Measurements from ENCODE around the gene TEX2. TPM values are rescaled to one million over a fixed set of nuclear protein-coding genes. Genes with fewer than 3 reads are reported as not detected.

TEX2 gene
- total and polyA plus RNA-seq, 2 donors (not counting 1 experiment from before 2014, with no cell fraction given), result 4.0 to 7.6 TPM

DNA sequence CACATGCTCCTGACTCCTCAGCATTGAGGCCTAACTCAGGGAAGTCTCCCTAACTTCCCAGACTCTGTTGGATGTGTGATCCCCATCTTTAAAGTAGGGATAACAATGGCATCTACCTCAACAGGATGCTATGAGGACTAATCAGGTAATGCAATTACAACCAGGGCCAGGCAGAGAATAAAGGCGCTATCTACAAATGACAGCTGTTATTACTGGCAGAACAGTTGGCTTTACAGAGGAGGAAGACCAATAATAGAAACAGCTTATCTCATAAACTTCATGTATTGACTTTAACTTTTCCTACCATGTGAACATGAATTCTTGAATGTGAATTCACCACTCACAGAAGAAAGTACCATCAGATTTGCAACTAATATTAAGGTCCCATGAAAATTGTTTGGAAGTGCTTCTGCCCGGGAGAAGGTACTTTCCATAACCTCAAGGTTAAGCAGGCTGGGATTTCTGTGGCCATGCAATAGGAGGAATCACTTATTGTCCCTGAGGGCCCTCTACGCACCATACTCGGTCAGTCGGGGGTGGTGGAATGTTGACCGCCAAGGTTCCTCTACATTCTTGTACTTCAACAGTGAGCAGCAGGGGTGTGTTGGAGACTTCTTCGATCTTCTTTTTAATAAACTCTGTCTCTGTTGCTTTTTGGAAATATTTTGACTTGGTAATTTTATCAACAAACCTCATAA is 110.5 kb downstream of the TEX2 start:
- Histone ChIP-seq H3K9ac (ENCODE audit: low read length) (no peak overlapping the region), H3K27me3 (replicated peaks in 1 of 4; ENCODE audit: control extremely low read depth in 1 of 4, control insufficient read depth in 3 of 4, insufficient read depth in 4 of 4, low read length in 3 of 4) (no peaks in the 10 kb centered on the region), H2AFZ (ENCODE audit: insufficient read depth, low read depth, low read length, poor library complexity, severe bottlenecking) (no peak overlapping the region), H4K20me1 (ENCODE audit: control insufficient read depth, insufficient read depth, low read length, poor library complexity, severe bottlenecking) (no peaks in the 10 kb centered on the region), H3K9me3 (ENCODE audit: control extremely low read depth in 1 of 3, control insufficient read depth in 2 of 3, insufficient read depth in 1 of 3, low read length in 2 of 3) (no peaks in the 10 kb centered on the region), H3K4me3 (ENCODE audit: control extremely low read depth in 1 of 5, extremely low read depth in 1 of 5, insufficient read depth in 1 of 5, low read depth in 2 of 5, low read length in 4 of 5) (no peak overlapping the region), H3K4me2 (replicated peaks; ENCODE audit: low read depth, low read length, poor library complexity, severe bottlenecking) (no peak overlapping the region), H3K36me3 (replicated peaks in 1 of 2; ENCODE audit: control extremely low read depth in 1 of 2, control insufficient read depth in 1 of 2, extremely low read depth in 1 of 2, insufficient read depth in 2 of 2, low read length in 1 of 2) (peaks cover 1 to 3% of the 10 kb centered on the region in 2 experiments), H3K4me1 (ENCODE audit: control insufficient read depth in 2 of 2, insufficient read depth in 2 of 2, low read length in 2 of 2) (no peaks in the 10 kb centered on the region), H3K79me2 (ENCODE audit: control insufficient read depth, insufficient read depth, low read length) (no peaks in the 10 kb centered on the region), H3K27ac (ENCODE audit: low read length in 2 of 2) (no peak overlapping the region)
- Mint-ChIP-seq H3K9me3 (ENCODE audit: insufficient read depth) (no peaks in the 10 kb centered on the region), H3K4me1 (no peaks in the 10 kb centered on the region), H3K27me3 (no peaks in the 10 kb centered on the region), H3K4me3 (no peak overlapping the region), H3K27ac (no peak overlapping the region)
- POLR2A ChIA-PET, result no interaction called here
- no peak for ATAC-seq (ENCODE audit: low read depth)
- WGBS (ENCODE audit: insufficient coverage), result 100% methylated on average over 2 of the region's 7 CpGs
- no peak for TF ChIP-seq EZH2 (IDR thresholded peaks at IDR 0.05; ENCODE audit: borderline replicate concordance, insufficient read depth, low read depth, low read length, poor library complexity, severe bottlenecking)
- no peak for TF ChIP-seq CTCF (IDR thresholded peaks at IDR 0.05)
- DNase-seq, result no peak
- CTCF ChIA-PET, result interaction anchor here (1.3 kb wide), 1 partner anchor 19 kb away, joined by 3 read pairs; no protein-coding TSS in a partner anchor
- intact Hi-C loops (cut with micrococcal nuclease), result no loop called here

- Histone ChIP-seq H3K4me2 (replicated peaks; ENCODE audit: low read depth, low read length, poor library complexity, severe bottlenecking) (no peak overlapping the region), H3K4me3 (ENCODE audit: control extremely low read depth in 1 of 5, extremely low read depth in 1 of 5, insufficient read depth in 1 of 5, low read depth in 2 of 5, low read length in 4 of 5) (no peak overlapping the region), H2AFZ (ENCODE audit: insufficient read depth, low read depth, low read length, poor library complexity, severe bottlenecking) (no peak overlapping the region), H3K27me3 (replicated peaks in 1 of 4; ENCODE audit: control extremely low read depth in 1 of 4, control insufficient read depth in 3 of 4, insufficient read depth in 4 of 4, low read length in 3 of 4) (no peaks in the 10 kb centered on the region), H3K9ac (ENCODE audit: low read length) (no peak overlapping the region), H3K36me3 (replicated peaks in 1 of 2; ENCODE audit: control extremely low read depth in 1 of 2, control insufficient read depth in 1 of 2, extremely low read depth in 1 of 2, insufficient read depth in 2 of 2, low read length in 1 of 2) (peaks cover 1 to 3% of the 10 kb centered on the region in 2 experiments), H3K27ac (ENCODE audit: low read length in 2 of 2) (no peak overlapping the region), H4K20me1 (ENCODE audit: control insufficient read depth, insufficient read depth, low read length, poor library complexity, severe bottlenecking) (no peaks in the 10 kb centered on the region), H3K79me2 (ENCODE audit: control insufficient read depth, insufficient read depth, low read length) (peaks cover 12% of the 10 kb centered on the region), H3K4me1 (ENCODE audit: control insufficient read depth in 2 of 2, insufficient read depth in 2 of 2, low read length in 2 of 2) (peaks cover 10 to 13% of the 10 kb centered on the region in 2 donors), H3K9me3 (ENCODE audit: control extremely low read depth in 1 of 3, control insufficient read depth in 2 of 3, insufficient read depth in 1 of 3, low read length in 2 of 3) (no peaks in the 10 kb centered on the region)
- no CpG with 5 or more reads among the region's 1 CpG for WGBS (ENCODE audit: insufficient coverage)
- intact Hi-C loops (cut with micrococcal nuclease), result no loop called here
- H3K27me3 Mint-ChIP-seq, result no peaks in the 10 kb centered on the region
- H3K9me3 Mint-ChIP-seq (ENCODE audit: insufficient read depth), result no peaks in the 10 kb centered on the region
- CTCF ChIA-PET, result no interaction called here
- ATAC-seq (ENCODE audit: low read depth) (no peak), DNase-seq (no peak)
- TF ChIP-seq EZH2 (IDR thresholded peaks at IDR 0.05; ENCODE audit: borderline replicate concordance, insufficient read depth, low read depth, low read length, poor library complexity, severe bottlenecking) (no peak), CTCF (IDR thresholded peaks at IDR 0.05) (no peak)
- POLR2A ChIA-PET, result no interaction called here
- H3K4me3 Mint-ChIP-seq, result no peak overlapping the region
- peaks cover 11% of the 10 kb centered on the region for H3K4me1 Mint-ChIP-seq
- H3K27ac Mint-ChIP-seq, result no peak overlapping the region
These were observed 112.1 kb downstream of the TEX2 start for GRCh38 chr17:64151016-64151368.
